GM20431 (cell line): ENCODE measurements around the gene SDK1.

ENCODE experiments used
- in situ Hi-C: fragments of 300-500 bp; cut with MseI, MboI; formaldehyde crosslinking; loops from one replicate; pipeline ENCODE4 v1.15.0; 2020; ENCODE audit warnings: low sequenced_read_pairs; ENCODE audit not compliant: unreplicated experiment

The SDK1 gene, protein sequence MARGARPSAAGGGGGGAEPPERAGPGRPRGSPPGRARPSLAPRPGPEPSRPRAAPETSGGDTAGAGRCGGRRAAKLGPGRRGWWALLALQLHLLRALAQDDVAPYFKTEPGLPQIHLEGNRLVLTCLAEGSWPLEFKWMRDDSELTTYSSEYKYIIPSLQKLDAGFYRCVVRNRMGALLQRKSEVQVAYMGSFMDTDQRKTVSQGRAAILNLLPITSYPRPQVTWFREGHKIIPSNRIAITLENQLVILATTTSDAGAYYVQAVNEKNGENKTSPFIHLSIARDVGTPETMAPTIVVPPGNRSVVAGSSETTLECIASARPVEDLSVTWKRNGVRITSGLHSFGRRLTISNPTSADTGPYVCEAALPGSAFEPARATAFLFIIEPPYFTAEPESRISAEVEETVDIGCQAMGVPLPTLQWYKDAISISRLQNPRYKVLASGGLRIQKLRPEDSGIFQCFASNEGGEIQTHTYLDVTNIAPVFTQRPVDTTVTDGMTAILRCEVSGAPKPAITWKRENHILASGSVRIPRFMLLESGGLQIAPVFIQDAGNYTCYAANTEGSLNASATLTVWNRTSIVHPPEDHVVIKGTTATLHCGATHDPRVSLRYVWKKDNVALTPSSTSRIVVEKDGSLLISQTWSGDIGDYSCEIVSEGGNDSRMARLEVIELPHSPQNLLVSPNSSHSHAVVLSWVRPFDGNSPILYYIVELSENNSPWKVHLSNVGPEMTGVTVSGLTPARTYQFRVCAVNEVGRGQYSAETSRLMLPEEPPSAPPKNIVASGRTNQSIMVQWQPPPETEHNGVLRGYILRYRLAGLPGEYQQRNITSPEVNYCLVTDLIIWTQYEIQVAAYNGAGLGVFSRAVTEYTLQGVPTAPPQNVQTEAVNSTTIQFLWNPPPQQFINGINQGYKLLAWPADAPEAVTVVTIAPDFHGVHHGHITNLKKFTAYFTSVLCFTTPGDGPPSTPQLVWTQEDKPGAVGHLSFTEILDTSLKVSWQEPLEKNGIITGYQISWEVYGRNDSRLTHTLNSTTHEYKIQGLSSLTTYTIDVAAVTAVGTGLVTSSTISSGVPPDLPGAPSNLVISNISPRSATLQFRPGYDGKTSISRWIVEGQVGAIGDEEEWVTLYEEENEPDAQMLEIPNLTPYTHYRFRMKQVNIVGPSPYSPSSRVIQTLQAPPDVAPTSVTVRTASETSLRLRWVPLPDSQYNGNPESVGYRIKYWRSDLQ (N-terminal part only)

DNA sequence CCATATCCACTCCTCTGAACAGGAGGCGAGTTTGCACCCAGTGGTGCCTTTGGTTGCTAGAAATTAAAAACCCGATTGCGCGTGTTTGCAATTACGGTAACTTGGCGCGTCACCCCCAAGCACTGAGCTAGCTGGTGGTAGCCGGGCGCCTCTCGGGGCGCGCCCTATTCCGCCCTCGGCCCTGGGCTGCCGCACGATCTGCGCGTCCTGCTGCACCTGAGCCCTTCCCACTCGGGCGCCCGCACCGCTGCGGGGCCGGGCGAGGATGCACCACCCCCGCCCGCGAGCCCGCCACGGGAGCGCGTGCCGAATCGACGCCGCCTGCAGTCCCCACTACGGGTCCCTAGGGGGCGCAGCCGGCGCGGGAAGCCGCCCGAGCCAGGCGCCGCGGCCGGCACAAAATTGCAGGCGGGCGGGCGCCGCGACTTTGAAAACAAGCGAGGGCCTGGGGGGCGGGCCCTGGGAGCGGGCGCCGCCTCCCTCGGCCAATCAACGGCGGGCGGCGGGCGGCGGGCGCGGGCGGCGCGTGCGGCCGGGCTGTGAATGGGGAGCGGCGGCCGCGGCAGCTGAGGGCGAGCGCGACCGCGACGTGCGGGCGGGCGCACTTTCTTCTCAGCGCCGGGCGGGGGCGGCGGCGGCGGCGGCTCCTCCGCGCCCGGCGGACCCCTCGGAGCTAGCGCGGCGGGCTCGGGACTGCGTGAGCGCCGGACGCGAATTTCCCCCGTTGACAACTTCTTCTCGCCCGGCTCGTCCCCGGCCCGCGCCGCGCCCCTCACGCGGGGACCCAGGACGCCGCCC, at the start of gene SDK1:
TSS of gene SDK1 (plus strand) at position 602 of the 798 bp plus-strand sequence. CDS start 335 bp downstream, outside the sequence.
- in situ Hi-C loops, result no loop called here

- in situ Hi-C loops, result no loop called here
Measured at GRCh38 chr7:3254718-3255117, 46.3 kb upstream of the SDK1 start.

GRCh38 chr7:3259711-3260400, 41.2 kb upstream of the SDK1 start:
- in situ Hi-C loops, result no loop called here

DNA sequence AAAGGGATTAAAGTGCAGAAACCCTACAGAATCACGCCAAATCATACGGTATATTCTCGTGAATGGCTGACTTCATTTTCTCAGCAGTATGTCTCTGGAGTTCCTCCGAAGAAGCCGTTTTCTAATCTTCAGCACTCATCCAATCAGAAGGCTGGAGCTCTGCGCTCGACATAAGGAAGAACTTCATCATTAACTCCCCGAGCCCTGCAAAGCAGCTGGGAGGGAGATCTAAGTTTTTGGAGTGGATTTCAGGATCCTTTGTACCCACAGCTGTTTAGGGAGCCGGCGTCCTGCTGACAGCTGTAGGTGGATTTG, 40.7 kb upstream of the SDK1 start:
- in situ Hi-C loops, result no loop called here

GRCh38 chr7:3264693-3265339, 36.2 kb upstream of the SDK1 start:
- in situ Hi-C loops, result no loop called here

DNA sequence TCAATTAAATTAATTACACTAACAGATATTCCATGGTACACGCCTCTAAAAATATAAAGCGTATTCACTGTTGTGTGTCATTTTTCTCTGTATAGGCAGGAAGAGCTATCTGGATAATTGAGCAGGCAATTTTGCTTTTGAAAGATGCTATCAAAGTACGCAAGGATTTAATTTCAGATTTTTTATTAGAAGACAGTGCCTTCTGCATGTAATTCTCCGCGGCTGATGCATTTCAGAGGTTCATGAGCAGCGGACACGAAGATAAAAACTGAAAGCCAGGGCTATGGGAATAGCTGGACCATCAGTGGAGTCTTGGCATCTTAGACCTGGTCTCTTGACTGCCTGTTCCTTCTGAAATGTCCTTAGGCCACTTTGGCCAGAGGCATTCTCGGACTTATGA, 35.7 kb upstream of the SDK1 start:
- in situ Hi-C loops, result no loop called here

- in situ Hi-C loops, result no loop called here
Measured at GRCh38 chr7:3266240-3266639, 34.8 kb upstream of the SDK1 start.

DNA sequence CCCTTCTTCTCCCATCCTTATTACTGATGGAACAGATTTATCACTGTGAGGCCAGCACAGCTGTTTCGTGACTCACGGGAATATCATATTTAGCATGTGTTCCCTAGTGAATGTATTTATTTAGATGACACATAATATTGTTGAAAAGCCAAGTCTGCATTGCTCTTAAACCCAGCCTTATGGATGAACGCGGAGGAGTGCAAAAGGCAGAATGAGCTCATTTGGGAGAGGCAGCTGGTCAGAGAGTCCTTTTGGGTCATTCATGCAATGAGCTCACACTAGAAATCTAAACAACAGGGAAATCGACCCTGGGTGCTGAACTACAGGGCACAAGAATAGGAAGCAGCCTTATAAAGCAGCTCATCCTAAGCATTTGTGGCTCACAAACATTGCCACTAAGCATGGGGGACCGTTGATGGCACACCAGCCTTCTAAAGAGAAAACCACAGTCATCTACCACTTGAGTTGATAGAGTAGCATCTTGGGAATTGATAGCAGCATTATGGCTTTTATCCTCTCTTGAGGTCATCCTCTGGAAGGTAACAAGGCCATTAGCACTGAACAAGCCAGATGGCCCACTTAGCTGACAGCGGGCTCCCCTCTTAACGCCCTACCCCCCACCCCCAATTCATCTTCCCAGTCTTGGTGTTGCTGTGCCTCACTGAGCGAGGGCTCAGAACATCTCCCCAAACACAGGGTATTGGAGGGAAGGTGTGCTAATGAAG, 32.9 kb upstream of the SDK1 start:
- in situ Hi-C loops, result no loop called here

DNA sequence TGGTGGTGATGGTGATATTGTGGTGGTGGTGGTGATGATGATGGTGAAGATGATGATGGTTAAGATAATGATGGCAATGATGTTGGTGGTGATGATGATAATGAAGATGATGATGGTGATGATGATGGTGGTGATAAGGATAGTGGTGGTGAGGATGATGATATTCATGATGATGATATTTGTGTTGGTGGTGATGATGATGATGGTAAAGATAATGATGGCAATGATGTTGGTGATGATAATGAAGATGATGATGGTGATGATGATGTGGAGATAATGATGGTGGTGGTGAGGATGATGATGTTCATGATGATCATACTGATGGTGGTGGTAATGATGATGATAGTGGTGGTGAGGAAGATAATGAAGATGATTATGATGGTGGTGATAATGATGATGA, 30.7 kb upstream of the SDK1 start:
- in situ Hi-C loops, result no loop called here

DNA sequence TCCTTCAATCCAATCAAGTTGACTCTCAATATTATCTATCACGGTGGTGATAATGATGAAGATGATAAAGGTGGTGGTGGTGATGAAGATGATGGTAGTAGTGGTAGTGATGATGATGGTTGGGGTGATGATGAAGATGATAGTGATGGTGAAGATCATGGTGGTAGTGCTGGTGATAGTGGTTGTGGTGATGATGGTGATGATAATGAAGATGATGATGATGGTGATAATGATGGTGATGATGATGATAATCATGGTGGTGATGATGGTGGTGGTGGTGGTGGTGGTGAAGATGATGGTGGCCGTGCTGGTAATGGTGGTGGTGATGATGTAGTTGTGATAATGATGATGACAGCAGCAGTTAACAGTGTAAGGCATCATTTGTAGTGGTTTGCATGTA, 29.8 kb upstream of the SDK1 start:
- in situ Hi-C loops, result no loop called here

DNA sequence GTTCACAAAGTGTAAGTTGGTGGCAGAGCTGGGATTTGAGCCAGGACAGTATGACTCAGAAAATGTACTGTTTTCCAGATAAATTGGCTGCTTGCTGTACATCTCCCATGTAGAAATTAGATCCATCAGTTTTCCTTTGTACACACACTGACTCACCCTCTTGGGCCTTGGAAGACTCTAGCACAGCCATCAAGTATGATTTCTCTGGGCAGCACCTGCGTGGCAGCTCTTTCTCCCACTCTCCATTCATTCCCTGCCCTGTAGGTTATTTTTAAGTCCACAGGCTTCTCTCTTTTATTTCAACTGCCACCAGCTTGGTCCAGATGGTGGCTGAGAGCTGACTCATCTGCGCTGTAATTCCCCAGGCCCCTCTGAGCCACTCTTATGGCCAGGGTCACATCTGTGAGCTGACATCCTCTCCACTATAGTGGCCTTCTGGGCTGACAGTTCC, 28.3 kb upstream of the SDK1 start:
- in situ Hi-C loops, result no loop called here

DNA sequence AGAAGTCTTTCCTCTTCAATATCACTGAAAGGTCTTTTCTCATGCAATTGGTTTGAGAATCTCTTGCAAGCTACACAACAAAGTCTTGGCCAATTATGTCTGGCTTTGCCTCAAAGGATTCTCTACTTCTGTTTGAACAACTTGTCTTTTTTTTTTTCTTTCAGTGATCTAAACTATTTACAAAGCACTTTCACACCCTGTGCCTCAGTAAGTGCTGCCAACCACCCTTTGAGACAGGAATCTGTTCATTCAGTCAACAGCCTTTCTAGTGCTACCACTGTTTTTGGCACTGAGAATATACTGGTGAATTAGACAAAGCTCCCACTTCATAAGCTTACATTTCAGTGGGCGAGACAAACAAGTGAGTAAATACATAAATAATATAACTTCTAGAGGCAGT, 26.9 kb upstream of the SDK1 start:
- in situ Hi-C loops, result no loop called here

- in situ Hi-C loops, result no loop called here
Measured at GRCh38 chr7:3277604-3278572, 23.2 kb upstream of the SDK1 start.

GRCh38 chr7:3279147-3279818, 21.8 kb upstream of the SDK1 start:
- in situ Hi-C loops, result no loop called here

GRCh38 chr7:3280445-3280844, 20.6 kb upstream of the SDK1 start:
- in situ Hi-C loops, result no loop called here

DNA sequence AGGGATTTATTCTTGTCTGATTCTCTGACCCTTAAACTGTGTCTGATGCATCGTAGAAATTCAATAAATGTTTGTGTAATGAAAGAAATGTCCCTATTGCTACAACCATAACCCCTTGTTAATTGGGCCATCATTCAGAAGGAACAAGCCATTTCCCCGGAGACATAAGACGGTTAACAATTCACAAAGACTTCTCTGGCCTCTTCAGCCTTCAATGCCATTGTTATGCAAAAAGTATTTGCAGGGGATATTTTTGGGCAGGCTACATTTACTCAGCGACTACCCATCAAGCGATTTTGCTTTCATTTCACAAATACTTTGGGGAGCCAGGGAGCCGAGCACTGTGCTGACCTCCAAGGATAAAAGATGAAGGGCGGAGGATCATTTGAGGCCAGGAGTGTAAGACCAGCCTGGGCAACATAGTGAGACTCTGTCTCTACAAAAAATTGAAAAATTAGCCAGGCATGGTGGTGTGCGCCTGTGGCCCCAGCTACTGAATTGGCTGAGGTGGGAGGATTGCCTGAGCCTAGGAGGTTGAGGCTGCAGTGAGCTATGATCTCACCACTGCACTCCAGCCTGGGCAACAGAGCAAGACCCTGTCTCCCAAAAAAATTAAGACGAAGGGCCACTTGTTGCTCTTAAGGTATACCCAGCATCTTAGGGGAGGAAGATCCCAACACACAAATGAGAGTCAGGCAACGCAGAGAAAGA, 20.0 kb upstream of the SDK1 start:
- in situ Hi-C loops, result no loop called here
